Measurements from ENCODE around the gene PFKFB2.

PFKFB2 gene

DNA sequence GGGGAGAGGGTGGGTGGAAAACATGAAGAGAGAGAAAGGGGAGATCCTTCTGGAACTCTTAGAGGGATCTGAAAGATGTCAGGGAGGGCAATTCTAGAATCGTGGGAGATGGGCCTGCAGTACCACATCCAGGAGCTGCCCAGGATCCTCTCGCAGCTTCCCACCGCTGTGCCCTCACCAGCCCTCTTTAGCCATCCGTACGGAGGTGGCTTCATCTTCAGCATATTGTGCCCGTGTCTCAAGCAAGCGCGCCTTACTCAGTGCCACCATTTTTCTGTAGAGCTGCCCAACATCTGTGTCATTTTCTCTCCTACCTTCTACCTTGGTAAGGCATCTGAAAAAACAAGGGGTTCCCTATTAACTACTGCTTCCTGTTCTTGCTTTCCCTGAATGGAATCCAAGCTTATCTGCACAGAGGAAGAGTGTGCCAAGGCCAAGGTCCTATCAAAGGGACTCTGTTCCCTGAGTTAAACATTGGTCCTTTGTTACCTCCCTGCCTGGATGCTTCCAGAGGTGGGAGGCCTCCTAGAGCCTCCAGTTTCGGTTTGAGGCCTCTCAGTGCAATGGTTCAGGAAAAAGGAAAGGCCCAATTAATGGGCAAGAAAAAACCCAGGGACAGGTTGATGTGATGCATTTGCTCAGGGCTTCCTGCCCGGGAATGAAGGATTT lies 43.8 kb upstream of the PFKFB2 start:
- TF ChIP-seq, protein P1, sequence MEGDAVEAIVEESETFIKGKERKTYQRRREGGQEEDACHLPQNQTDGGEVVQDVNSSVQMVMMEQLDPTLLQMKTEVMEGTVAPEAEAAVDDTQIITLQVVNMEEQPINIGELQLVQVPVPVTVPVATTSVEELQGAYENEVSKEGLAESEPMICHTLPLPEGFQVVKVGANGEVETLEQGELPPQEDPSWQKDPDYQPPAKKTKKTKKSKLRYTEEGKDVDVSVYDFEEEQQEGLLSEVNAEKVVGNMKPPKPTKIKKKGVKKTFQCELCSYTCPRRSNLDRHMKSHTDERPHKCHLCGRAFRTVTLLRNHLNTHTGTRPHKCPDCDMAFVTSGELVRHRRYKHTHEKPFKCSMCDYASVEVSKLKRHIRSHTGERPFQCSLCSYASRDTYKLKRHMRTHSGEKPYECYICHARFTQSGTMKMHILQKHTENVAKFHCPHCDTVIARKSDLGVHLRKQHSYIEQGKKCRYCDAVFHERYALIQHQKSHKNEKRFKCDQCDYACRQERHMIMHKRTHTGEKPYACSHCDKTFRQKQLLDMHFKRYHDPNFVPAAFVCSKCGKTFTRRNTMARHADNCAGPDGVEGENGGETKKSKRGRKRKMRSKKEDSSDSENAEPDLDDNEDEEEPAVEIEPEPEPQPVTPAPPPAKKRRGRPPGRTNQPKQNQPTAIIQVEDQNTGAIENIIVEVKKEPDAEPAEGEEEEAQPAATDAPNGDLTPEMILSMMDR (IDR thresholded peaks at IDR 0.05; ENCODE audit: low read depth, low read length), result no peak
- TF ChIP-seq, protein P2, sequence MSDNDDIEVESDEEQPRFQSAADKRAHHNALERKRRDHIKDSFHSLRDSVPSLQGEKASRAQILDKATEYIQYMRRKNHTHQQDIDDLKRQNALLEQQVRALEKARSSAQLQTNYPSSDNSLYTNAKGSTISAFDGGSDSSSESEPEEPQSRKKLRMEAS (IDR thresholded peaks at IDR 0.05; ENCODE audit: low read depth, low read length), result no peak
- TF ChIP-seq MYC (IDR thresholded peaks at IDR 0.05; ENCODE audit: low read depth, low read length) (no peak), POLR2A (IDR thresholded peaks at IDR 0.05; ENCODE audit: extremely low read depth, insufficient read length) (no peak)
- DNase-seq (ENCODE audit: low read depth), result no peak
- no peak overlapping the region for H3K4me3 ChIP-seq (ENCODE audit: low read depth, low read length)

DNA sequence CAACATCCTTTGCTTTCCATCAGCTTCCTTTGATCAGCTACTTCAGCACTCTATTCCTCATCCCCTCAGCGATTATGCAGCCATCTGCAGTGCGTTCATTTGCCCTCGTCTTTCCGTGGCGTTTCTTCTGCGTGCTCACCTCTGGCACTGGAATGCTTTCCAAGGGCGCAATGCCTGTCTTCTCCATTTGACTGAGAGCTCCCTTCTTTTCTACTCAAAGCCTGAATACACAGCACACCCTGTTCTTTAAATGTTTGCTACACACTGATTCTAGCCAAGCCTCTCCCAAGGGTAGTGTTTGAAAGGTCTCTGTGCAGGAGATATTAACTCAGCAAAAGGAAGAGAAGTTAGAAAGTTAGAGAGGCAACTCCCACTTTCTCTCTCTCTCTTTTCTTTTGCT lies 43.1 kb upstream of the PFKFB2 start:
- H3K4me3 ChIP-seq (ENCODE audit: low read depth, low read length), result no peak overlapping the region
- DNase-seq (ENCODE audit: low read depth), result no peak
- TF ChIP-seq, protein P1 (IDR thresholded peaks at IDR 0.05; ENCODE audit: low read depth, low read length), result no peak
- no peak for TF ChIP-seq POLR2A (IDR thresholded peaks at IDR 0.05; ENCODE audit: extremely low read depth, insufficient read length)
- TF ChIP-seq MYC (IDR thresholded peaks at IDR 0.05; ENCODE audit: low read depth, low read length), result no peak
- TF ChIP-seq, protein P2 (IDR thresholded peaks at IDR 0.05; ENCODE audit: low read depth, low read length), result no peak

DNA sequence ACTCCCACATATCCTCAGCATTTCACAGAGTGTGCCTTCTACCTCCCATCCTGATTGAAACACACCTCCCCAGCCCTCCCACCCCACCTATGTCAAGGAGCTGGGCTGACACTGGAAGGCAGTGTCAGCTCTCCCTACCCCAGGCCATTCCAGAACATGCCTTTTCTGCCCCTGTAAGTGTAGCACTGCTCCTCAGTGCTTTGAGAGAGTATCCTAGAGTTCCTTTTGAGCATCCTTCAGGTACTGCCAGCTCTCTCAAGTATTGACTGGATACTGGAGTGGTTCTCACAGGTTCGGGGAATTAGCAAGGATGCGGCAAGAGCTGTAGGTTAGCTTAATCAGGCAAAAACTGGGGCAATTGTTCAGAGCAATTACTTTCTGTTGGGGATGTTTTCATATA lies 42.3 kb upstream of the PFKFB2 start:
- TF ChIP-seq MYC (IDR thresholded peaks at IDR 0.05; ENCODE audit: low read depth, low read length) (no peak), POLR2A (IDR thresholded peaks at IDR 0.05; ENCODE audit: extremely low read depth, insufficient read length) (no peak)
- TF ChIP-seq, protein P1 (IDR thresholded peaks at IDR 0.05; ENCODE audit: low read depth, low read length), result no peak
- TF ChIP-seq, protein P2 (IDR thresholded peaks at IDR 0.05; ENCODE audit: low read depth, low read length), result no peak
- H3K4me3 ChIP-seq (ENCODE audit: low read depth, low read length), result no peak overlapping the region
- DNase-seq (ENCODE audit: low read depth), result no peak

DNA sequence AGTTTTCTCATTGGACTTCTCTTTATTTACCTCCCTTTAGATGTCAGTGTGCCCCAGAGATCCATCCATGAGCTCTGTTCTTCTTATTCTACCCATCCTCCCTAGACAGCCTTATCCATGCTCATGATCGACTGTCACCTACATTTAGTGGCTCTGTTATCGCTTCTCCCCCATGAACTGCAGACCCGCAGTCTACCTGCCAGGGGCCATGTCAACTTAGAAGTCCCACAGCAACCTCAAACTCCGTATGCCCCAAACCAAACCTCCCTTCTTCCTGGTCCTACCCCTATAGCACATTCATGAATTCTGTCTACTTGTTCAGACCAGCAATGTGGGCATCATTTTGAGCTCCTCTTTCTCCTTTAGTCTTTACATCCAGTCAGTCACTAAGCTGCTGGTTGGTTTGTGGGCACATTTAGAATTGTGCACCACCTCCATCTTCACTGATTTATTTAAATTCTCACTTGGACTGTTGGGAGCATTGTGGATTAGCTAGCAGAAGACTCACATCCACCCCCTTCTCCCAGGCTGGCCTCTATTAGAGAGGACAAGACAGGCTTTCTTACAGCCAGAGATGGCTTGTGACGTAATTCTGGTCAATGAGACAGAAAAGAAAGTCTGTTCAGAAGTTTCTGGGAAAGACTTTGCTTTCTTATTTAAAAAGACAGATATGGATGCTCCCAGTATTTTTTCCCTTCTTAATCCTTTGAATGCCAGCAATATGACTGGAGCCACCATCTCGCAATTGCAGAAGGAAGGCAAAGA lies 39.6 kb upstream of the PFKFB2 start:
- TF ChIP-seq, protein P2 (IDR thresholded peaks at IDR 0.05; ENCODE audit: low read depth, low read length), result no peak
- TF ChIP-seq POLR2A (IDR thresholded peaks at IDR 0.05; ENCODE audit: extremely low read depth, insufficient read length), result no peak
- TF ChIP-seq MYC (IDR thresholded peaks at IDR 0.05; ENCODE audit: low read depth, low read length), result no peak
- TF ChIP-seq, protein P1 (IDR thresholded peaks at IDR 0.05; ENCODE audit: low read depth, low read length), result no peak
- H3K4me3 ChIP-seq (ENCODE audit: low read depth, low read length), result no peak overlapping the region
- DNase-seq (ENCODE audit: low read depth), result no peak

DNA sequence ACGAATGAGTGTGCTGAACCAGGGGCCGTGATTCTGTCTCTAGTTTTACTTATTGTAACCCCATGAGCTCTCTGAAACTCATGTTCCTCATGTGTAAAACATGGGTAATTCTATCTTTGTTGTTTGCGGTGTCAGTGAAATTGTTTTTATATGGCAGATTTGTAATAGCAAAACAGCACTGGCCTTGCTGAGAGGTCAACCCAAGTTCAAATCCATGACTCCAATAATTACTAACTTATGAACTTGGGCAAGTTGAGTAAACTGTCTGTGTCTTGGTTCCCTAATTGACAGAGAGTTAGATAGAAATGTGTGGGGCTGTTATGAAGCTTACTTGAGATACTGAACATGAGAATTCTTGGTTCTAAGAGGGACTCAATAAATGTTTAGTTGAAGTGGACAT lies 38.3 kb upstream of the PFKFB2 start:
- H3K4me3 ChIP-seq (ENCODE audit: low read depth, low read length), result no peak overlapping the region
- TF ChIP-seq POLR2A (IDR thresholded peaks at IDR 0.05; ENCODE audit: extremely low read depth, insufficient read length), result no peak
- no peak for TF ChIP-seq MYC (IDR thresholded peaks at IDR 0.05; ENCODE audit: low read depth, low read length)
- TF ChIP-seq, protein P1 (IDR thresholded peaks at IDR 0.05; ENCODE audit: low read depth, low read length), result no peak
- TF ChIP-seq, protein P2 (IDR thresholded peaks at IDR 0.05; ENCODE audit: low read depth, low read length), result no peak
- no peak for DNase-seq (ENCODE audit: low read depth)

Data from NB4 (cell line).